Ascending aorta (tissue), 2 donors: ENCODE measurements around the gene ALAS1. TPM values are rescaled to one million over a fixed set of nuclear protein-coding genes. Genes with fewer than 3 reads are reported as not detected.
A peak's percentile ranks its signal among the peaks of the same experiment; 100 is the strongest.

Experiments
- DNase-seq, 2 donors: peaks; one replicate each; pipeline ENCODE4 v3.0.0-alpha.2; 2019; ENCODE audit warnings: low spot score in 2 of 2
- H3K27ac ChIP-seq, 2 donors: fragments of 200-600 bp; sonication (generic); one replicate each; pipeline ENCODE4 v1.5.1; 2016 to 2017; ENCODE audit warnings: mild to moderate bottlenecking in 1 of 2
- H3K27me3 ChIP-seq: fragments of 200-600 bp; sonication (generic); one replicate; pipeline ENCODE4 v1.5.1; 2017
- H3K36me3 ChIP-seq, 2 donors: fragments of 200-600 bp; sonication (generic); one replicate each; pipeline ENCODE4 v1.5.1; 2016
- H3K4me1 ChIP-seq, 2 donors: fragments of 200-600 bp; sonication (generic); one replicate each; pipeline ENCODE4 v1.5.1; 2016 to 2017; ENCODE audit warnings: mild to moderate bottlenecking in 1 of 2
- H3K4me3 ChIP-seq, 2 donors: fragments of 200-600 bp; sonication (generic); one replicate each; pipeline ENCODE4 v1.5.1; 2016 to 2017; ENCODE audit warnings: mild to moderate bottlenecking in 1 of 2
- H3K9me3 ChIP-seq, 2 donors: fragments of 200-600 bp; sonication (generic); one replicate each; pipeline ENCODE4 v1.5.1; 2016
- CTCF ChIP-seq, 3 experiments: fragments of 200-600 bp in 2 of 3; fragments of 450-650 bp in 1 of 3; sonication (generic) in 2 of 3; IDR thresholded peaks; one replicate each; pipeline ENCODE4 v1.5.1; 2016 to 2019; ENCODE audit warnings: antibody characterized with exemption in 3 of 3, mild to moderate bottlenecking in 1 of 3, moderate library complexity in 1 of 3
- intact Hi-C: fragments of 100-400 bp; cut with DNase I; formaldehyde crosslinking; loops from one replicate; pipeline ENCODE4 v1.15.1; 2023
- total RNA-seq: library from RNA; depleted of rRNA; stranded (reverse); fragments of >200 nt; gene quantifications from one replicate; pipeline ENCODE4 v1.1.0, GENCODE V29; 2016

The ALAS1 gene
- total RNA-seq, 1 donor from 2014 or later, result 58.3 TPM

GRCh38 chr3:52153389-52154096, 44.4 kb upstream of the ALAS1 start:
- intact Hi-C loops, result loop anchor here (1.0 to 5.0 kb wide), 5 partner anchors 63 to 384 kb away; partner anchors contain the start of genes GLYCTK, TWF2 and UQCC5
- Histone ChIP-seq H3K4me3 (peak overlapping the region; percentile 72 to 91), H3K4me1 (peaks cover 6 to 11% of the 10 kb centered on the region in 2 donors), H3K9me3 (no peaks in the 10 kb centered on the region), H3K27ac (peak overlapping the region; percentile 88 to 92), H3K36me3 (no peaks in the 10 kb centered on the region), H3K27me3 (no peaks in the 10 kb centered on the region)
- no peak for TF ChIP-seq CTCF (IDR thresholded peaks at IDR 0.05)
- no peak for DNase-seq

DNA sequence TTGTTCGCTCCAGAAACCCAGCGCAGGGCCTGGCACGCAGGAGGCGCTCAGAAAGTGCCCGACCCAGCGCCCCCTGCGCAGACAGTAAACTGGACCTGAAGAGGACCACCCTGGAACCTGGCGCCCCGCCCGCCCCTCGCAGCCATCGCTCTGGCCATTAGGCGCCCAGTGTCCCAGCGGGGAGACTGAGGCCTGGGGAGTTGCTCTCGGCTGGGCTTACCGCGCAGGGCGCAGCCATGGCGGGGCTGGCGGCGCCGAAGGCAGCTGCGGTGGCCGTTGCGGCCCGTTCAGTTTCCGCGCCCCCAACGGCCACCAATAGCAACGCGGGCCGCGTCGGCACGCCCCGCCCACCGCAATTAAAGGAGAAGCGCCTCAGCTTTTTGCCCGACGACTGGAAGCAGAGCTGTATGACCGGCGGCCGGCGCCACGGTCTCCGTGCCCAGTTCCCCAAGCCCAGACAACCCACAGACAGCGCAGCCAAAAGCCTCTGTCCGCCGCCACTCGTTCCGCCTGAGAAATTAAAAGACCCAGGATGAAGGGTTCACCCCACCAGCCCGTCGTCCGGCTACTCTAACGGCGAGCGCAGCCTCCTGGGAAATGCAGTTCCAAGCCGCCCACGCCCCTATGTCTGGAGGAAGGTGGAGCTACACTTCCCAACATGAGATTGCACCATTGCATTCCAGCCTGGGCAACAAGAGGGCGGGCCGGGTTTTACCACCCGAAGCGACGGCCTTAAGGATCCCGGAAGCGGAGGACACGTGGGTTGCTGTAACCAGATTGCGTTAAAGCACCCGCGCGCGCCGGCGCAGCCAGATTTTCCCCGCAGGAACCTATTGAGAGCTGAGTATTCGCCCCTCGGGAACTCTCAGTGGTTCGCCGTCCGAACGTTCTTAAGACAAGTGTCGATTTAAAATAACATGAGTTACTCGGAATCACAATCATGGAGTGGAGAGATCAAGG, 43.5 kb upstream of the ALAS1 start, which contains the start of gene POC1A:
Gene POC1A (minus strand): TSS at position 289 of the 960 bp plus-strand sequence. CDS start 51 bp downstream, at position 238.
- Histone ChIP-seq H3K9me3 (no peaks in the 10 kb centered on the region), H3K4me3 (peak within 1 kb of the TSS; percentile 72 to 91), H3K27ac (peak within 1 kb of the TSS; percentile 88 to 92), H3K36me3 (no peaks in the 10 kb centered on the region), H3K27me3 (no peaks in the 10 kb centered on the region), H3K4me1 (peaks cover 6 to 11% of the 10 kb centered on the region in 2 donors)
- DNase-seq, result peak; percentile 88 to 99
- intact Hi-C loops, result loop anchor here (1.0 to 5.0 kb wide), 6 partner anchors 44 to 383 kb away; partner anchors contain the start of genes ALAS1, GLYCTK, TWF2 and UQCC5
- peak in 2 of 3 experiments; percentile 10 to 13 for TF ChIP-seq CTCF (IDR thresholded peaks at IDR 0.05)

- Histone ChIP-seq H3K36me3 (no peaks in the 10 kb centered on the region), H3K27me3 (no peaks in the 10 kb centered on the region), H3K27ac (no peak overlapping the region), H3K4me3 (no peak overlapping the region), H3K9me3 (no peaks in the 10 kb centered on the region), H3K4me1 (peaks cover 6 to 11% of the 10 kb centered on the region in 2 donors)
- intact Hi-C loops, result loop anchor here (1.0 to 2.0 kb wide), 3 partner anchors 42 to 131 kb away; partner anchors contain the start of genes ALAS1, GLYCTK and WDR82
- TF ChIP-seq CTCF (IDR thresholded peaks at IDR 0.05), result no peak
- DNase-seq, result no peak
These were observed 42.0 kb upstream of the ALAS1 start for GRCh38 chr3:52155912-52156311.

GRCh38 chr3:52159503-52159902, 38.5 kb upstream of the ALAS1 start:
- Histone ChIP-seq H3K27ac (no peak overlapping the region), H3K4me3 (no peak overlapping the region), H3K27me3 (no peaks in the 10 kb centered on the region), H3K4me1 (peaks cover 0 to 4% of the 10 kb centered on the region in 2 donors), H3K36me3 (no peaks in the 10 kb centered on the region), H3K9me3 (no peaks in the 10 kb centered on the region)
- no peak for TF ChIP-seq CTCF (IDR thresholded peaks at IDR 0.05)
- intact Hi-C loops, result no loop called here
- DNase-seq, result no peak

DNA sequence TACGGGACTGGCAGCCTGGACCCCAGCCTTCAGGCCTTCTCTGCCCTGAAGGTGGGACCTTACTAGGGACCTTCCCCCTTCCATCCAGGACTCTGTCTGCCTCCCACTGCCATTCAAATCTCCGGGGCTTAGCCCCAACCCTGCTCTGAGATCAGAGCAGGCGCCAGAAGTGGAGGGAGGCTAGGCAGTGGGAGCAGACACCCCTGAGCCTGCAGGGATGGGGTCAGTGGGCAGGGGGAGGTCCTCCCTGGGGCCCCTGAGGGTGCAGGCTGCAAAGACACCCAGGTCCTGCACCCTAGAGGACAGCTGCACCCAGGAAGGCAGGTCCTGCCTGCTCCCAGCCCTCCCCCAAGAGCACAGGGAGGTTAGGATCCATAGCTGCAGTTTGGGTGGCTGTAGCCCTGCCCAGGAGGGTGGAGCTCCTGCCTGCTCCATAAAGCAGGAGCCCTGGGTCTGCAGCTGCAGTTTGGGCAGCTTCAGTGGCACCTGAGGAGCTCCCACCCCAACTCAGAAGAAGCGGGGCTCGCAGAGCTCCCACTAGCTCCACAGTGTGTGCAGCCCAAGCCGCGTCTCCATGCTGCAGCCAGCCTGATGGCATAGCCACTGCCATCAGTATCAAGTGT, 35.6 kb upstream of the ALAS1 start:
- no peak overlapping the region for H3K27ac ChIP-seq
- no peaks in the 10 kb centered on the region for H3K4me1 ChIP-seq
- no peak for DNase-seq
- intact Hi-C loops, result no loop called here
- no peaks in the 10 kb centered on the region for H3K27me3 ChIP-seq
- no peaks in the 10 kb centered on the region for H3K36me3 ChIP-seq
- no peaks in the 10 kb centered on the region for H3K9me3 ChIP-seq
- H3K4me3 ChIP-seq, result no peak overlapping the region
- no peak for TF ChIP-seq CTCF (IDR thresholded peaks at IDR 0.05)
